A673 (cell line): ENCODE results near the gene NPAS2. TPM values are rescaled to one million over a fixed set of nuclear protein-coding genes. Genes with fewer than 3 reads are reported as not detected.

Source experiments
- Bru-seq: library from RNA; stranded (reverse); fragments of 400-500 nt; gene quantifications from one replicate; lab custom pipeline; 2021; lab: Mats Ljungman, UMichigan
- BruChase-seq, 2 experiments: library from RNA; stranded (reverse); fragments of 400-500 nt; gene quantifications; one replicate each; lab custom pipeline; 2021; lab: Mats Ljungman, UMichigan
- BruUV-seq: library from RNA; stranded (reverse); fragments of 400-500 nt; replicated peaks from 2 replicates; lab custom pipeline; 2021; lab: Mats Ljungman, UMichigan
- CTCF ChIA-PET: fragments of 300-600 bp; sonication (Branson Sonifier 250); formaldehyde crosslinking; loops from one replicate; lab custom pipeline; 2022; ENCODE audit warnings: antibody characterized with exemption; lab: Charles Lee
- POLR2A ChIA-PET: fragments of 300-600 bp; sonication (Branson Sonifier 250); formaldehyde crosslinking; loops from one replicate; lab custom pipeline; 2022; ENCODE audit warnings: antibody characterized with exemption; ENCODE audit not compliant: low non-redundant PET; lab: Charles Lee
- DNase-seq: peaks from one replicate; pipeline ENCODE4 v3.0.0-alpha.2; 2015; ENCODE audit warnings: low spot score
- H3K27ac ChIP-seq: fragments of 200-600 bp; sonication (generic); 2 replicates; pipeline ENCODE4 v1.5.1; 2016; ENCODE audit warnings: mixed run types, low read depth, mild to moderate bottlenecking, mixed read lengths, antibody characterized with exemption, low read length; ENCODE audit not compliant: poor library complexity, severe bottlenecking
- H3K27me3 ChIP-seq: fragments of 200-600 bp; sonication (generic); replicated peaks from 2 replicates; pipeline ENCODE4 v1.6.1; 2017; ENCODE audit warnings: mixed run types, low read depth, mild to moderate bottlenecking, mixed read lengths, antibody characterized with exemption, low read length; ENCODE audit not compliant: insufficient read depth, poor library complexity
- H3K36me3 ChIP-seq: fragments of 200-600 bp; sonication (generic); 2 replicates; pipeline ENCODE4 v1.6.1; 2016; ENCODE audit warnings: mixed run types, mild to moderate bottlenecking, mixed read lengths, antibody characterized with exemption, low read length; ENCODE audit not compliant: insufficient read depth, poor library complexity, severe bottlenecking
- H3K4me1 ChIP-seq: fragments of 200-600 bp; sonication (generic); 2 replicates; pipeline ENCODE4 v1.6.1; 2017; ENCODE audit warnings: mixed run types, mild to moderate bottlenecking, mixed read lengths, antibody characterized with exemption, low read length; ENCODE audit not compliant: insufficient read depth, poor library complexity, severe bottlenecking
- H3K4me3 ChIP-seq: fragments of 200-600 bp; sonication (generic); 2 replicates; pipeline ENCODE4 v1.5.1; 2016; ENCODE audit warnings: low read depth, mixed run types, mild to moderate bottlenecking, mixed read lengths, low read length; ENCODE audit not compliant: poor library complexity, severe bottlenecking
- H3K9me3 ChIP-seq: fragments of 200-600 bp; sonication (generic); 2 replicates; pipeline ENCODE4 v1.6.1; 2016; ENCODE audit warnings: mixed run types, low read depth, mild to moderate bottlenecking, mixed read lengths, antibody characterized with exemption, low read length; ENCODE audit not compliant: poor library complexity, severe bottlenecking
- EZH2 ChIP-seq: fragments of 200-600 bp; sonication (generic); IDR thresholded peaks from 2 replicates; pipeline ENCODE4 v1.6.1; 2017; ENCODE audit warnings: borderline replicate concordance, low read depth, mild to moderate bottlenecking, mixed read lengths, antibody characterized with exemption, low read length; ENCODE audit not compliant: poor library complexity, severe bottlenecking
- intact Hi-C: fragments of 100-400 bp; cut with micrococcal nuclease; formaldehyde crosslinking; loops from one replicate; pipeline ENCODE4 v1.10.0; 2022; ENCODE audit not compliant: unreplicated experiment
- long read RNA-seq: library from polyadenylated mRNA; stranded (forward); transcript quantifications from one replicate; pipeline ENCODE4 v2.0.0, GENCODE V29; 2022
- total RNA-seq: library from RNA; stranded (reverse); gene quantifications from 2 replicates; pipeline ENCODE4 v1.2.3, GENCODE V29; 2021
- TF ChIP-seq, protein P1 (sequence below): fragments of 300-800, 200-600 bp; sonication (generic); conservative IDR thresholded peaks from 2 replicates; pipeline ENCODE4 v1.5.1; 2017; ENCODE audit warnings: low read depth, mild to moderate bottlenecking, antibody characterized with exemption, low read length, moderate library complexity, mixed read lengths

NPAS2 gene, protein sequence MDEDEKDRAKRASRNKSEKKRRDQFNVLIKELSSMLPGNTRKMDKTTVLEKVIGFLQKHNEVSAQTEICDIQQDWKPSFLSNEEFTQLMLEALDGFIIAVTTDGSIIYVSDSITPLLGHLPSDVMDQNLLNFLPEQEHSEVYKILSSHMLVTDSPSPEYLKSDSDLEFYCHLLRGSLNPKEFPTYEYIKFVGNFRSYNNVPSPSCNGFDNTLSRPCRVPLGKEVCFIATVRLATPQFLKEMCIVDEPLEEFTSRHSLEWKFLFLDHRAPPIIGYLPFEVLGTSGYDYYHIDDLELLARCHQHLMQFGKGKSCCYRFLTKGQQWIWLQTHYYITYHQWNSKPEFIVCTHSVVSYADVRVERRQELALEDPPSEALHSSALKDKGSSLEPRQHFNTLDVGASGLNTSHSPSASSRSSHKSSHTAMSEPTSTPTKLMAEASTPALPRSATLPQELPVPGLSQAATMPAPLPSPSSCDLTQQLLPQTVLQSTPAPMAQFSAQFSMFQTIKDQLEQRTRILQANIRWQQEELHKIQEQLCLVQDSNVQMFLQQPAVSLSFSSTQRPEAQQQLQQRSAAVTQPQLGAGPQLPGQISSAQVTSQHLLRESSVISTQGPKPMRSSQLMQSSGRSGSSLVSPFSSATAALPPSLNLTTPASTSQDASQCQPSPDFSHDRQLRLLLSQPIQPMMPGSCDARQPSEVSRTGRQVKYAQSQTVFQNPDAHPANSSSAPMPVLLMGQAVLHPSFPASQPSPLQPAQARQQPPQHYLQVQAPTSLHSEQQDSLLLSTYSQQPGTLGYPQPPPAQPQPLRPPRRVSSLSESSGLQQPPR
- total RNA-seq (9.4 and 10.8 TPM in 2 replicates), Bru-seq, nascent RNA (percentile 51 among the genes with signal in this experiment), BruChase-seq, experiment 1, labeled RNA remaining after a 2-hour chase (percentile 53 among the genes with signal in this experiment), BruChase-seq, experiment 2, labeled RNA remaining after a 6-hour chase (percentile 52 among the genes with signal in this experiment)
- long read RNA-seq, full-length matches to known transcripts = 1 of 8 reads
- long read RNA-seq, partial matches to known transcripts = 1 of 8 reads
- long read RNA-seq, other reads (novel, unspliced or antisense) = 6 of 8 reads

DNA sequence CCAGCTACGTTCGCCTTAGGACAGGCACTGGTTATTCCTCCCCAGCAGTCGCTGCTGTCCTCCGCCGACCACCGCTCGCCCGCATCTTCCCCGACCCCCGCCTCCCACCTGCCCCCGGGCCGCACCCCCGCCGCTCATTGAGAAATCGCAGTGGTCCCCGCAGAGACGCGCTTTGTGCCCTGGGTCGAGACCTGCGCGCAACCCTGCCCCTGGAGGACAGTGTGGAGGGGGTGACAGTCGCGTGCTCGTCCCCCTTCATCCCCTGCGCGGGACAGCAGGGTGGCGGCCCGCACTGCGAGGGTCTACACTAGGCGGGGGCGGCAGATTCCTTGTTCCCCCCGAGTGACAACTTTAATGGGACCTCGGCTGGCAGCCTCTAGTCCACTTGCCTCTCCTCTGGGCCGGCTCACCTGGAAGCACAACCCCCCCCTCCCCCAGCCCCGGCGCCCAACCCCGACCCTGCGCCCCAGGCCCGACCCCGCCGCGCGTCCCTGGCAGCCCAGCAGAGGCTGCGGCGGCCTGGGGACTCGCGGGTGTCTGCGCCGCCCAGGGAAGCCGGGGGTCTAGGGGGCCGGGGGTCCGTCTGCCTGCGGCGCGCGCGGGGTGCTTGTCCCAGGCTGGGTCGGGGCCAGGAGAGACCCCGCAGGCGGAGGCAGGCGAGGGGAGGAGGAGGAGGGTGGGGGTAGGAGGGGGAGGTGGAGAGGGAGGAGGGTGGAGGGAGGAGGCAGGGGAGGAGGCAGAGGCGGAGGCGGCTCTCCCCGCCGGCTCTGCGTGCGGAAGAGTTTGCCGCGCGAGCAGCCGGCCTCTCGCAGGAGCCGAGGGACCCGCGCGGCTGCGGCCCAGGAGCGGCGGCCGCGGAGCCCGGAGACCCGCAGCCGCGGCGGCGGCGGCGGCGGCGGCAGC, at the start of gene NPAS2:
TSS of gene NPAS2 (plus strand) at position 770 of the 903 bp plus-strand sequence. CDS start 84,616 bp downstream, outside the sequence.
- H3K27ac ChIP-seq = no peak within 1 kb of the TSS
- peaks cover 7% of the 10 kb centered on the region for H3K4me1 ChIP-seq

DNA sequence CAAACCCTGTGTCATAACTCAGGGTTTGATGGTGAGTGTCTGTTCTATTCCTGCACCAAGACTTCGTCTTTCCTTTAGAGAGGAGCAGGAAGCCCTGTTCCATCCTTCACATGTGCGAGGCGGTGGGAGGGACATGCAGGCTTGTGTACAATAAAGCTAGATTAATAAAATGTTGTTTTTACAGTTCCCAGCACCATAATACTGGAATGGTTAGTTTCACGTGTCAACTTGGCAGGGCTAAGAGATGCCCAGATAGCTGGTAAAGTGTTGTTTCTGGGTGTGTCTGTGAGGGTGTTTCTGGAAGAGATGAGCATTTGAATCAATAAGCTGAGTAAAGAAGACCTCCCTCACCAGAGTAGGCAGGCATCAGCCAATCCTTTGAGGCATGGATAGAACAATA, 48.8 kb upstream of the NPAS2 start:
- no peaks in the 10 kb centered on the region for H3K9me3 ChIP-seq
- DNase-seq = no peak
- ChIA-PET POLR2A (no interaction called here), CTCF (no interaction called here)
- peaks cover 12% of the 10 kb centered on the region for H3K4me1 ChIP-seq
- no peaks in the 10 kb centered on the region for H3K36me3 ChIP-seq
- TF ChIP-seq, protein P1, sequence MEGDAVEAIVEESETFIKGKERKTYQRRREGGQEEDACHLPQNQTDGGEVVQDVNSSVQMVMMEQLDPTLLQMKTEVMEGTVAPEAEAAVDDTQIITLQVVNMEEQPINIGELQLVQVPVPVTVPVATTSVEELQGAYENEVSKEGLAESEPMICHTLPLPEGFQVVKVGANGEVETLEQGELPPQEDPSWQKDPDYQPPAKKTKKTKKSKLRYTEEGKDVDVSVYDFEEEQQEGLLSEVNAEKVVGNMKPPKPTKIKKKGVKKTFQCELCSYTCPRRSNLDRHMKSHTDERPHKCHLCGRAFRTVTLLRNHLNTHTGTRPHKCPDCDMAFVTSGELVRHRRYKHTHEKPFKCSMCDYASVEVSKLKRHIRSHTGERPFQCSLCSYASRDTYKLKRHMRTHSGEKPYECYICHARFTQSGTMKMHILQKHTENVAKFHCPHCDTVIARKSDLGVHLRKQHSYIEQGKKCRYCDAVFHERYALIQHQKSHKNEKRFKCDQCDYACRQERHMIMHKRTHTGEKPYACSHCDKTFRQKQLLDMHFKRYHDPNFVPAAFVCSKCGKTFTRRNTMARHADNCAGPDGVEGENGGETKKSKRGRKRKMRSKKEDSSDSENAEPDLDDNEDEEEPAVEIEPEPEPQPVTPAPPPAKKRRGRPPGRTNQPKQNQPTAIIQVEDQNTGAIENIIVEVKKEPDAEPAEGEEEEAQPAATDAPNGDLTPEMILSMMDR = no peak
- TF ChIP-seq EZH2 = no peak
- intact Hi-C loops = no loop called here
- no peaks in the 10 kb centered on the region for H3K27me3 ChIP-seq
- no TSS peak for BruUV-seq
- H3K4me3 ChIP-seq = no peak overlapping the region
- no peak overlapping the region for H3K27ac ChIP-seq

More for the DNA sequence above, at the start of gene NPAS2:
- H3K9me3 ChIP-seq = no peaks in the 10 kb centered on the region
- peaks cover 48% of the 10 kb centered on the region for H3K27me3 ChIP-seq
- ChIA-PET POLR2A (no interaction called here), CTCF (no interaction called here)
- TF ChIP-seq EZH2 = no peak
- TF ChIP-seq, protein P1 = no peak
- H3K36me3 ChIP-seq = no peaks in the 10 kb centered on the region
- DNase-seq = peak; percentile 69
- H3K4me3 ChIP-seq = peak within 1 kb of the TSS; percentile 62
- intact Hi-C loops = loop anchor here (5.0 kb wide), 2 partner anchors 87 to 313 kb away; no protein-coding TSS in a partner anchor
- no TSS peak for BruUV-seq
